HepG2 (cell line): Measurements from ENCODE around the gene ST3GAL4. TPM values are rescaled to one million over a fixed set of nuclear protein-coding genes. Genes with fewer than 3 reads are reported as not detected.
A peak's percentile ranks its signal among the peaks of the same experiment; 100 is the strongest.

ENCODE experiments used
- CHCHD3 ChIP-seq: sonication (generic); formaldehyde crosslinking; IDR thresholded peaks from 2 replicates; pipeline ENCODE4 v1.8.0; 2022; ENCODE audit warnings: mild to moderate bottlenecking, missing genetic modification reagents, moderate library complexity
- HNRNPLL ChIP-seq: fragments of 200-400 bp; formaldehyde crosslinking; IDR thresholded peaks from 2 replicates; pipeline ENCODE4 v1.6.1; 2017; ENCODE audit warnings: mild to moderate bottlenecking, low read depth, low read length; ENCODE audit not compliant: poor library complexity, severe bottlenecking
- PAF1 ChIP-seq: IDR thresholded peaks from 2 replicates; pipeline ENCODE4 v1.6.1; 2016; ENCODE audit warnings: missing genetic modification reagents, missing compliant biosample characterization
- PHF21A ChIP-seq: sonication (generic); formaldehyde crosslinking; IDR thresholded peaks from 2 replicates; pipeline ENCODE4 v1.5.0; 2020; ENCODE audit warnings: mild to moderate bottlenecking, missing genetic modification reagents
- PRDM10 ChIP-seq: sonication (generic); formaldehyde crosslinking; IDR thresholded peaks from 2 replicates; pipeline ENCODE4 v1.4.0; 2020; ENCODE audit warnings: low read depth, missing genetic modification reagents
- SAFB2 ChIP-seq: sonication (generic); formaldehyde crosslinking; IDR thresholded peaks from 2 replicates; pipeline ENCODE4 v1.5.1; 2020; ENCODE audit warnings: missing genetic modification reagents, low read depth, mild to moderate bottlenecking, borderline replicate concordance
- SAP130 ChIP-seq: IDR thresholded peaks from 2 replicates; pipeline ENCODE4 v1.6.1; 2016; ENCODE audit warnings: low read depth
- SP2 ChIP-seq: sonication (generic); formaldehyde crosslinking; IDR thresholded peaks from 2 replicates; pipeline ENCODE4 v1.5.1; 2020; ENCODE audit warnings: mild to moderate bottlenecking, missing genetic modification reagents
- TEAD3 ChIP-seq: optimal IDR thresholded peaks from 2 replicates; pipeline ENCODE3; 2016; ENCODE audit warnings: borderline replicate concordance
- TFDP2 ChIP-seq: sonication (generic); formaldehyde crosslinking; IDR thresholded peaks from 2 replicates; pipeline ENCODE4 v1.4.0; 2020; ENCODE audit warnings: missing genetic modification reagents
- ZFY ChIP-seq: sonication (generic); formaldehyde crosslinking; IDR thresholded peaks from 2 replicates; pipeline ENCODE4 v1.4.0; 2020; ENCODE audit warnings: missing genetic modification reagents
- ZHX1 ChIP-seq: sonication (generic); formaldehyde crosslinking; IDR thresholded peaks from 2 replicates; pipeline ENCODE4 v1.8.1; 2022; ENCODE audit warnings: low read depth, mild to moderate bottlenecking, missing genetic modification reagents
- ZNF550 ChIP-seq: sonication (generic); formaldehyde crosslinking; IDR thresholded peaks from 2 replicates; pipeline ENCODE4 v1.4.0; 2020; ENCODE audit warnings: mild to moderate bottlenecking, missing genetic modification reagents, borderline replicate concordance
- ZNF619 ChIP-seq: sonication (generic); formaldehyde crosslinking; IDR thresholded peaks from 2 replicates; pipeline ENCODE4 v1.4.0; 2020; ENCODE audit warnings: mild to moderate bottlenecking, missing genetic modification reagents
- ZNF644 ChIP-seq: IDR thresholded peaks from 2 replicates; pipeline ENCODE4 v1.6.1; 2016; ENCODE audit warnings: low read depth
- ZNF687 ChIP-seq: sonication (generic); formaldehyde crosslinking; IDR thresholded peaks from 2 replicates; pipeline ENCODE4 v1.5.1; 2020; ENCODE audit warnings: mild to moderate bottlenecking, missing genetic modification reagents, moderate library complexity
- polyA plus RNA-seq, 8 experiments: library from polyadenylated mRNA; depleted of rRNA in 3 of 8; stranded (reverse) in 7 of 8; unstranded in 1 of 8; fragments of >200 nt; fragmentation: Illumina TruSeq in 4 of 8; extraction: Trizol in 4 of 8; gene quantifications; 2 replicates each; pipeline versions ENCODE4 v1.2.1 to v1.2.3, GENCODE V29; 2011 to 2016; ENCODE audit warnings: low read depth in 4 of 8, missing spikeins in 1 of 8, mixed read lengths in 1 of 8; ENCODE audit not compliant: insufficient read depth in 1 of 8
- total RNA-seq, 5 experiments: library from RNA; depleted of rRNA; stranded (reverse); fragments of >200 nt; fragmentation: Illumina TruSeq; extraction: Trizol; gene quantifications; 2 replicates each; pipeline ENCODE4 v1.2.3, GENCODE V29; 2016; ENCODE audit warnings: low read depth in 1 of 5

The ST3GAL4 gene
- total and polyA plus RNA-seq, 2 of the 13 experiments (the other 11 are each of a cell fraction or from before 2014, with no cell fraction given) = 9.1 to 13.3 TPM

- peak; percentile 52 for TF ChIP-seq ZNF687 (CRISPR knock-in tag)
- peak; percentile 10 for TF ChIP-seq SAP130 (CRISPR knock-in tag)
- 0 out of 2 replicates have a peak, but pooled peaks have one; percentile 12 for TF ChIP-seq TFDP2 (CRISPR knock-in tag)
- TF ChIP-seq PHF21A = peak; percentile 6; the same call in 1 of the 2 replicates
- TF ChIP-seq ZNF644 (CRISPR knock-in tag) = no peak
- no peak for TF ChIP-seq ZNF619
- TF ChIP-seq PAF1 = no peak
- TF ChIP-seq TEAD3 (CRISPR knock-in tag) = no peak
- TF ChIP-seq HNRNPLL = peak; percentile 43
- 0 out of 2 replicates have a peak, but pooled peaks have one; percentile 67 for TF ChIP-seq CHCHD3 (CRISPR knock-in tag)
- 0 out of 2 replicates have a peak, but pooled peaks have one; percentile 27 for TF ChIP-seq SAFB2 (CRISPR knock-in tag)
- TF ChIP-seq ZHX1 = no peak
- peak; percentile 87 for TF ChIP-seq PRDM10
- 0 out of 2 replicates have a peak, but pooled peaks have one; percentile 12 for TF ChIP-seq SP2 (CRISPR knock-in tag)
- no peak for TF ChIP-seq ZNF550 (CRISPR knock-in tag)
- TF ChIP-seq ZFY (CRISPR knock-in tag) = peak; percentile 26
These were observed 726 bp downstream of the ST3GAL4 start (continued) for GRCh38 chr11:126355926-126356897.
